ENCODE data around the gene IL4R.

The IL4R gene

GRCh38 chr16:27366687-27367460 is 53.1 kb downstream of the IL4R start:
- no peak overlapping the region for H3K4me3 ChIP-seq (ENCODE audit: low read depth, low read length)
- DNase-seq (ENCODE audit: low read depth) = no peak
- no peak for TF ChIP-seq CTCF (IDR thresholded peaks at IDR 0.05; ENCODE audit: low read depth, low read length, missing control alignments)

GRCh38 chr16:27367461-27368357 is 53.9 kb downstream of the IL4R start:
- H3K4me3 ChIP-seq (ENCODE audit: low read depth, low read length) = no peak overlapping the region
- DNase-seq (ENCODE audit: low read depth) = peak; percentile 78

GRCh38 chr16:27368358-27368722 is 54.6 kb downstream of the IL4R start:
- no peak overlapping the region for H3K4me3 ChIP-seq (ENCODE audit: low read depth, low read length)
- no peak for DNase-seq (ENCODE audit: low read depth)
- TF ChIP-seq CTCF (IDR thresholded peaks at IDR 0.05; ENCODE audit: low read depth, low read length, missing control alignments) = no peak

More at GRCh38 chr16:27367461-27368357, 53.9 kb downstream of the IL4R start:
- peak; percentile 89 for TF ChIP-seq CTCF (IDR thresholded peaks at IDR 0.05; ENCODE audit: low read depth, low read length, missing control alignments)

- TF ChIP-seq CTCF (IDR thresholded peaks at IDR 0.05; ENCODE audit: low read depth, low read length, missing control alignments) = no peak
- no peak for DNase-seq (ENCODE audit: low read depth)
- H3K4me3 ChIP-seq (ENCODE audit: low read depth, low read length) = no peak overlapping the region
These were observed 56.0 kb downstream of the IL4R start for GRCh38 chr16:27369806-27370205.

- no peak overlapping the region for H3K4me3 ChIP-seq (ENCODE audit: low read depth, low read length)
- no peak for DNase-seq (ENCODE audit: low read depth)
- TF ChIP-seq CTCF (IDR thresholded peaks at IDR 0.05; ENCODE audit: low read depth, low read length, missing control alignments) = no peak
These were observed 56.5 kb downstream of the IL4R start for GRCh38 chr16:27370318-27370717.

GRCh38 chr16:27373312-27373711 is 59.5 kb downstream of the IL4R start:
- no peak for DNase-seq (ENCODE audit: low read depth)
- TF ChIP-seq CTCF (IDR thresholded peaks at IDR 0.05; ENCODE audit: low read depth, low read length, missing control alignments) = no peak
- H3K4me3 ChIP-seq (ENCODE audit: low read depth, low read length) = no peak overlapping the region
